H1 (cell line): ENCODE data around the gene ADAM12.

ENCODE experiments used
- CTCF ChIP-seq, 3 experiments: IDR thresholded peaks; 1 replicate in 2 of 3; 2 replicates in 1 of 3; pipeline versions ENCODE4 v1.5.1 to v1.6.1; 2011; ENCODE audit warnings: low read length in 3 of 3, mild to moderate bottlenecking in 3 of 3, inconsistent platforms in 2 of 3, low read depth in 1 of 3, moderate library complexity in 1 of 3; ENCODE audit not compliant: insufficient read depth in 1 of 3; ENCODE audit errors: control extremely low read depth in 1 of 3
- ZNF274 ChIP-seq: IDR thresholded peaks from 2 replicates; pipeline ENCODE4 v1.7.0; 2012; ENCODE audit warnings: low read length, borderline replicate concordance; ENCODE audit errors: extremely low read depth

DNA sequence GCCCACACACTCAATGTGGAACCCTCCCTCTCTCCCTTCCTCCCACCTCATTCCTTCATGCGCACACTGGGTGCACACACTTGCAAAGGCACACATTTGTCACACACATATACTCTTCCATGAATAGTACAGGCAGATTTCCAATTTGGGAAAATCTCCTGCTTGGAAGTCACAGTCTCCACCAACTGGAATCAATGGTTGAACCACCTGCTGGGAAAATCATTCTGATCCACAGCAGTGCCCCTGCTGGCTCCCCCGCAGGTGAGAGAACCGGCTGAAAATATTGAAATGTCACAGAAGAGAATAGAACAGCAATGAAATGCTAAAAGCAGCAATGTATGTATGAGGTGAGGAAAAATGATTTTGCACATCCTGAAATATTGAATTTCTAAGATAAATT, 232.7 kb downstream of the ADAM12 start:
- TF ChIP-seq CTCF (IDR thresholded peaks at IDR 0.05; ENCODE audit: control extremely low read depth in 1 of 3, insufficient read depth in 1 of 3, low read depth in 1 of 3, low read length in 3 of 3) (no peak), ZNF274 (no peak)
